Iris pigment epithelial cell (primary cell): Measurements from ENCODE around the gene PKN1.

ENCODE experiments used
- DNase-seq: peaks from one replicate; pipeline ENCODE4 v3.0.0-alpha.2; 2011; ENCODE audit warnings: low read depth

Gene PKN1

DNA sequence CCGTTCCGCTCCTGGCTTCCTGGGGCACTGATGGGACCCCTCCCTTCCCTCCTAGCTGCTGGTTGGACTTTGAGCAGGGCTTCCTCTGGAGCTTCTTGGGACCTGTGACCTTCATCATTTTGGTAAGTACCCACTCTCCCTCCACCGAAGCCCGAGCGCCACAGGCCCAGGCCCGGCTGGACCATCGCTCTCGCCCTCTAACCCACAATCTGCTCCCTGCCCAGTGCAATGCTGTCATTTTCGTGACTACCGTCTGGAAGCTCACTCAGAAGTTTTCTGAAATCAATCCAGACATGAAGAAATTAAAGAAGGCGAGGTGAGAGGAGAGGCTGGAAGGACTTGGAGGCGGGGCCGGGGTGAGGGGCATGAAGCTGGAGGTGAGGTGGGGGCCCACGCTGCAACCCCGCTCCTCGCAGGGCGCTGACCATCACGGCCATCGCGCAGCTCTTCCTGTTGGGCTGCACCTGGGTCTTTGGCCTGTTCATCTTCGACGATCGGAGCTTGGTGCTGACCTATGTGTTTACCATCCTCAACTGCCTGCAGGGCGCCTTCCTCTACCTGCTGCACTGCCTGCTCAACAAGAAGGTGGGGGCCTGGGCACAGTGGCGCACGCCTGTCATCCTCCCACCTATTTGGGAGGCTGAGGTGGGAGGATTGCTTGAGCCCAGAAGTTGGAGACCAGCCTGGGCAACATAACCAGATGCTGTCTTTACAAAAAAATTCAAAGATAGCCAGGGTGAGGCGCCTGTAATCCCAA lies 26.3 kb upstream of the PKN1 start:
- DNase-seq: no peak

GRCh38 chr19:14407605-14408484 lies 25.3 kb upstream of the PKN1 start:
- DNase-seq: no peak

GRCh38 chr19:14408491-14409145 lies 24.5 kb upstream of the PKN1 start:
- DNase-seq: no peak

DNA sequence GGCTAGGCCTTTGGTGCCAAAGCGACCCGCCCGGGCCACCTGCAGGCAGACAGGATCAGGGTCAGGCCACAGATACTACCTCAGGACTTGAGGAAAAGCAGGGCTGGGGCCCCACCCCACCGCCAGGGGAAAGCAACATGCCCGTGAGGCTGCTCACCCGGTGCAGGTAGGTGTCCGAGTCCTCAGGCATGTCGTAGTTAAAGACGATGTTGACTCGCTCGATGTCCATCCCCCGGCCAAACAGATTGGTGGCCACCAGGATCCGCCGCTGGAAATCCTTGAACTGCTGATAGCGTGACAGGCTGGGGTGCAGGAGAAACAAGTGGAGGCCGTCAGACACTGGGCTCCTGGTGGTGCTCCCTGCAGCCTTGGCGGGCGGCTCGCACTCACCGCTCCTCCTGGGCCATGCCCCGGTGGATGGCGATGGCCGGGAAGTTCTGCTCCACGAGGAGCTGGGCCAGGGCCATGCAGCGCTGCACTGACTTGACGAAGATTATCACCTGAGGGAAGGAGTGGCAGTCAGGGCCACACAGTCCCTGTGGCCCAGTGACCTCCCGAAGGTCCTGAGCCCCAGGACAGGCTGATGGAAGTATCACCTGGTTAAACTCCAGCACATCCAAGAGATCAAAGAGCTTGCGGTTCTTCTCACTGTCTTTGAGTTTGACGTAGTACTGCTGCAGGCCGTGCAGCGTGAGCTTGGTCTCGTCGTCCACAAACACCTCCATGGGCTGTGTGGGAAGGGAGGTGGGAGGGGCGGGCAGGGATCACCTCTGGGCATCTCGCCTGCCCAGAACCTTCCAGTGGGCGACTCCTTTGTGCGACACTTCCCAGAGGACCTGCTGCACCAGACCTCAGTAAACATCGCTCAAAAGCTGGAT lies 23.7 kb upstream of the PKN1 start:
- DNase-seq: no peak

GRCh38 chr19:14410091-14411051 lies 22.7 kb upstream of the PKN1 start:
- DNase-seq: no peak

GRCh38 chr19:14411161-14411937 lies 21.8 kb upstream of the PKN1 start:
- no peak for DNase-seq

- DNase-seq: no peak
Observed at GRCh38 chr19:14411938-14412245, 21.2 kb upstream of the PKN1 start.

- DNase-seq: no peak
Observed at GRCh38 chr19:14412324-14412995, 20.6 kb upstream of the PKN1 start.

- DNase-seq: no peak
Observed at GRCh38 chr19:14412996-14413692, 20.0 kb upstream of the PKN1 start.

DNA sequence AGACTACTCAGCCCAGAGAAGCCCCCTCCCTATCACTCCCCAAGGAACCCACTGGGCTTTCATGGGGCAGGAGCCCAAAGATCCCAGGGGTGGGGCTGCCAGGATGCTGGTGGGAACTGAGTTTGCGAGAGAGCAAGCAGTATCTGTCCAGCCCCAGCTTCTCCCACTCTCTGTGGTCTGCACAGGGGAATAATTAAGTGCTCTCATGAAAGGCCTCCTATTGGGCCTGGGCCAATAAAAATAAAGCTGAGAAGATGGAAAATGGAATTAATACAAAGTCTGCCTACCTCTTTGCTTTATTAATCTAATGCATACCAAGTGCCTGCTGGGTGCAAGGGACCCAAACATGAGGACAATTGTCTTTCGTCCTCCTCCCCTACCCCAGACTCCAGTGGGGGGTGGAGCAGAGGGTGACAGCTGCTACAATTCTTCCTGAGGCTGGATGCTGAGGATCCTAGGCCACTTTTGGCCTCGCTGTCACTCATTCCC lies 19.4 kb upstream of the PKN1 start:
- DNase-seq: peak; percentile 53

DNA sequence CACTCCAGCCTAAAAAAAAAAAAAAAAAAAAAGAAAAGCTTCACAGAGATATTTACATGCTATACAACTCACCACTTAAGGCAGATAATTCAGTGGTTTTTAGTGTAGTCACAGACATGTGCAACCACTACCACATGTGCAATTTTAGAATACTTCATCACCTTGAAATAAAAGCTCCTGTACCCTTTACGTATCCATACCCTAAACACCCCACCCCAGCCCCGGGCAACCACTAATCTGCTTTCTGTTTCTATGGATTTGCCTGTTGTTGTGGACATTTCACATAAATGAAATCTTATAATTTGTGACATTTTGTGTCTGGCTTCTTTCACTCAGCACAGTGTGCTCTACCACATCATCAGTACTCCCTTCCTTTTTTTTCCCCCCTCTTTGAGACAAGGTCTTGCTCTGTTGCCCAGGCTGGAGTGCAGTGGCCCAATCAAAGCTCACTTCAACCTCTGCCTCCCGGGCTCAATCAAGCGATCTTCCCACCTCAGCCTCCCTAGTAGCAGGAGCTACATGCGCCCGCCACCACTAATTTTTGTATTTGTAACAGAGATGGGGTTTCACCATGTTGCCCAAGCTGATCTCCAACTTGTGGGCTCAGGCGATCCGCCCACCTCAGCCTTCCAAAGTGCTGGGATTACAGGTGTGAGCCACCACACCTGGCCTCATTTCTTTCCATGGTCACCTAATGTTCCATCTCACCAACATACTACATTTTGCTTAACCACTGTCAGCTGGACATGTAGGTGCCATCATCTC lies 18.0 kb upstream of the PKN1 start:
- no peak for DNase-seq

DNA sequence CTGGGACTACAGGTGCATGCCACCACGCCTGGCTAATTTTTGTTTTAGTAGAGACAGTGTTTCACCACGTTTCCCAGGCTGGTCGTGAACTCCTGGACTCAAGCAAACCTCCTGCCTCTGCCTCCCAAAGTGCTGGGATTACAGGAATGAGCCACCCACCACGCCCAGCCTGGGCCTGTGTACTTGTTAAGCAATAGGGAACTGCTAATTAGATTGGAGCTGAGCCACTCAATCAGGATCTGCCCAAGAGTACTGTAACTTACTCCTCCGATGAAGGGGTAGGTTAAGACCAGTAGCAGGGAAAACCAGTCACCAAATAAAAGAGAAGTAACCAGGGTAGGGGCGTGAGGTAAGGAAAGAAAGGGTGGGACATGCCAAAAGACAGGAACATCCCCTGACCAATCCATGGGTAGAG lies 16.3 kb upstream of the PKN1 start:
- no peak for DNase-seq

DNA sequence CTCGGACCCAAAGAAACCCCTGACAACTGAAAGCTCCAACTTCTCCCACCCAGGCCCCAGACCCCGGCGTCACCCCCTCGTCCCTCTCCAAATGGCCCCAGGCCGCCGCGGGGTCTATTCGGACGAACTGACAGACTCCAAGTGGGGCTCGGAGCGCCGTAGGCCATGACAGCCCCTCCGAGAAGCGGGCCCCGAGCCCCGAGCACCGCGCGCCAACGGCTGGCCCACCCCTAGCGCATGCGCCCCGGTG lies 14.3 kb upstream of the PKN1 start:
- no peak for DNase-seq

- DNase-seq: peak; percentile 100
Observed at GRCh38 chr19:14419106-14419813, 13.8 kb upstream of the PKN1 start, which contains the start of gene DDX39A. Gene DDX39A, minus strand, starts transcription at chr19:14419341. Its CDS starts 6,121 bp downstream, at chr19:14413220.

- peak; percentile 78 for DNase-seq
Observed at GRCh38 chr19:14425696-14426138, 7.4 kb upstream of the PKN1 start.

DNA sequence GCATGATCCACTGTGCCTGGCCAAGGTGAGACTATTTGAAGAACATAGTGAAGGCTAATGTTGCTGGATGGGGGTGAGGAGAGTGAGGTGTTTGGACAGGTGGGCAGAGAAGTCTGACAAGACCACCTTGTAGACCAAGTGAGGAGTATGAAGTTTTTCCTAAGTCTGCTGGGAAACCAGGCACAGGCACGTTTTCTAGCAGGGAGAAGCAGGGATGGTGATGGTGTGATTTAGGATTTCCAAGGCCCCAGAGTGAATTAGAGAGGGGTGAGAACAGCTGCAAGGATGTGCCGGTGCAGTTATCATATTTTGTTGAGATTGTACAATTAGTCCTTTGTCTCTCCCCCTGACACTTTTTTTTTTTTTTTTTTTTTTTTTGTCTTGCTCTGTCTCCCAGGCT lies 5.6 kb upstream of the PKN1 start:
- DNase-seq: no peak

GRCh38 chr19:14428882-14429416 lies 4.2 kb upstream of the PKN1 start:
- DNase-seq: no peak
